NK-92 (cell line): ENCODE measurements around the gene SH2D3C.
"Not testable (repeated sequence)": the region's sequence is repeated elsewhere in the genome, so short reads cannot be mapped to it uniquely, and the experiment has no call there.

Experiments used
- DNase-seq: peaks from one replicate; lab custom pipeline; 2025; ENCODE audit not compliant: unreplicated experiment; lab: John Stamatoyannopoulos, UW

The SH2D3C gene

GRCh38 chr9:127785023-127785932, 6.8 kb upstream of the SH2D3C start:
- DNase-seq, result no peak

- DNase-seq, result no peak
These were observed 4.9 kb upstream of the SH2D3C start for GRCh38 chr9:127783111-127784008.

GRCh38 chr9:127781806-127782205, 3.3 kb upstream of the SH2D3C start:
- DNase-seq, result no peak

GRCh38 chr9:127780909-127781308, 2.4 kb upstream of the SH2D3C start:
- not testable (repeated sequence) for DNase-seq

- DNase-seq, result no peak
These were observed 1.8 kb upstream of the SH2D3C start for GRCh38 chr9:127780126-127780885.

GRCh38 chr9:127779136-127779981, 893 bp upstream of the SH2D3C start:
- DNase-seq, result no peak

- no peak for DNase-seq
These were observed 992 bp downstream of the SH2D3C start for GRCh38 chr9:127777368-127777980.

GRCh38 chr9:127776924-127777289, 1.6 kb downstream of the SH2D3C start:
- no peak for DNase-seq

GRCh38 chr9:127776195-127776923, 2.1 kb downstream of the SH2D3C start:
- no peak for DNase-seq

GRCh38 chr9:127773981-127774380, 4.5 kb downstream of the SH2D3C start:
- DNase-seq, result no peak

- no peak for DNase-seq
These were observed 5.2 kb downstream of the SH2D3C start for GRCh38 chr9:127773272-127773671.

- DNase-seq, result no peak
These were observed 5.9 kb downstream of the SH2D3C start for GRCh38 chr9:127772603-127773002.

GRCh38 chr9:127771570-127772189, 6.8 kb downstream of the SH2D3C start:
- no peak for DNase-seq

GRCh38 chr9:127770905-127771569, 7.4 kb downstream of the SH2D3C start:
- DNase-seq, result no peak

- no peak for DNase-seq
These were observed 7.9 kb downstream of the SH2D3C start for GRCh38 chr9:127770583-127770904.

GRCh38 chr9:127769929-127770582, 8.4 kb downstream of the SH2D3C start:
- no peak for DNase-seq

GRCh38 chr9:127769101-127769500, 9.4 kb downstream of the SH2D3C start:
- DNase-seq, result no peak

- DNase-seq, result no peak
These were observed 9.8 kb downstream of the SH2D3C start for GRCh38 chr9:127768698-127769097.
